Measurements from ENCODE around the gene FAIM. TPM values are rescaled to one million over a fixed set of nuclear protein-coding genes. Genes with fewer than 3 reads are reported as not detected.

Gene FAIM
- total RNA-seq (1 to 10 TPM; 3.3 to 4.9 TPM), polyA plus RNA-seq (1 to 10 TPM; 5.4 to 8.5 TPM)

- peak; percentile 72 for DNase-seq (ENCODE audit: low spot score)
- Histone ChIP-seq H3K27me3 (ENCODE audit: control insufficient read depth in 4 of 4, insufficient read depth in 4 of 4, low read length in 3 of 4) (no peaks in the 10 kb centered on the region), H3K27ac (ENCODE audit: low read depth in 1 of 2, low read length in 2 of 2) (peak within 1 kb of the TSS; percentile 65 to 90), H3K4me3 (ENCODE audit: low read depth in 1 of 3, low read length in 3 of 3) (peak within 1 kb of the TSS; percentile 70 to 78 (median 73)), H3K9me3 (ENCODE audit: control insufficient read depth in 4 of 4, low read length in 3 of 4) (no peaks in the 10 kb centered on the region), H3K36me3 (ENCODE audit: control insufficient read depth in 4 of 4, insufficient read depth in 3 of 4, low read depth in 1 of 4, low read length in 3 of 4) (no peaks in the 10 kb centered on the region), H3K4me1 (ENCODE audit: control insufficient read depth in 4 of 4, insufficient read depth in 4 of 4, low read length in 3 of 4) (peaks cover 0 to 14% (median 6%) of the 10 kb centered on the region in 4 donors), H3K9ac (ENCODE audit: low read depth in 1 of 2, low read length in 2 of 2) (peak within 1 kb of the TSS; percentile 68 to 78)
- WGBS: 3% methylated on average over 68 of the region's 68 CpGs
- TF ChIP-seq YY1 (IDR thresholded peaks at IDR 0.05): no peak
- TF ChIP-seq REST (IDR thresholded peaks at IDR 0.05): no peak
- TF ChIP-seq JUND (IDR thresholded peaks at IDR 0.05): no peak
- no peak for TF ChIP-seq HNF4G (IDR thresholded peaks at IDR 0.05)
- no peak for TF ChIP-seq HNF4A (conservative IDR thresholded peaks at IDR 0.05)
- no peak for TF ChIP-seq NR2F2 (IDR thresholded peaks at IDR 0.05)
- peak; percentile 36 for TF ChIP-seq TAF1 (conservative IDR thresholded peaks at IDR 0.05)
- no peak for TF ChIP-seq RAD21 (IDR thresholded peaks at IDR 0.05)
- TF ChIP-seq FOXA2 (IDR thresholded peaks at IDR 0.05): no peak
Observed at GRCh38 chr3:138608322-138609135, at the start of gene FAIM. Gene FAIM (plus strand): TSS chr3:138608771. CDS start chr3:138619727, 10,956 bp downstream.

GRCh38 chr3:138559134-138559533, 49.4 kb upstream of the FAIM start:
- Histone ChIP-seq H3K4me1 (ENCODE audit: control insufficient read depth in 4 of 4, insufficient read depth in 4 of 4, low read length in 3 of 4) (no peaks in the 10 kb centered on the region), H3K9me3 (ENCODE audit: control insufficient read depth in 4 of 4, low read length in 3 of 4) (no peaks in the 10 kb centered on the region), H3K4me3 (ENCODE audit: low read depth in 1 of 3, low read length in 3 of 3) (no peak overlapping the region), H3K27ac (ENCODE audit: low read depth in 1 of 2, low read length in 2 of 2) (no peak overlapping the region), H3K9ac (ENCODE audit: low read depth in 1 of 2, low read length in 2 of 2) (no peak overlapping the region), H3K27me3 (ENCODE audit: control insufficient read depth in 4 of 4, insufficient read depth in 4 of 4, low read length in 3 of 4) (no peaks in the 10 kb centered on the region), H3K36me3 (ENCODE audit: control insufficient read depth in 4 of 4, insufficient read depth in 3 of 4, low read depth in 1 of 4, low read length in 3 of 4) (peaks cover 0 to 13% (median 2%) of the 10 kb centered on the region in 4 donors)
- no peak for DNase-seq (ENCODE audit: low spot score)
- WGBS: 97% methylated on average over 4 of the region's 4 CpGs
- TF ChIP-seq YY1 (IDR thresholded peaks at IDR 0.05) (no peak), RAD21 (IDR thresholded peaks at IDR 0.05) (no peak), NR2F2 (IDR thresholded peaks at IDR 0.05) (no peak), MAX (IDR thresholded peaks at IDR 0.05) (no peak), EGR1 (IDR thresholded peaks at IDR 0.05; ENCODE audit: low read depth in 2 of 2) (no peak), HNF4A (conservative IDR thresholded peaks at IDR 0.05) (no peak), TAF1 (conservative IDR thresholded peaks at IDR 0.05) (no peak), GABPA (IDR thresholded peaks at IDR 0.05 in 1 of 2, conservative IDR thresholded peaks at IDR 0.05 in 1 of 2) (no peak), HNF4G (IDR thresholded peaks at IDR 0.05) (no peak), RXRA (IDR thresholded peaks at IDR 0.05) (no peak), ATF3 (IDR thresholded peaks at IDR 0.05) (no peak), FOXA2 (IDR thresholded peaks at IDR 0.05) (no peak), ZBTB33 (IDR thresholded peaks at IDR 0.05) (no peak), REST (IDR thresholded peaks at IDR 0.05) (no peak), SP1 (IDR thresholded peaks at IDR 0.05) (no peak), JUND (IDR thresholded peaks at IDR 0.05) (no peak)
